NCI-H1436 (cell line): ENCODE data around the gene TBXT.

ENCODE experiments used
- DNase-seq: peaks from one replicate; lab custom pipeline; 2025; lab: John Stamatoyannopoulos, UW

TBXT gene

DNA sequence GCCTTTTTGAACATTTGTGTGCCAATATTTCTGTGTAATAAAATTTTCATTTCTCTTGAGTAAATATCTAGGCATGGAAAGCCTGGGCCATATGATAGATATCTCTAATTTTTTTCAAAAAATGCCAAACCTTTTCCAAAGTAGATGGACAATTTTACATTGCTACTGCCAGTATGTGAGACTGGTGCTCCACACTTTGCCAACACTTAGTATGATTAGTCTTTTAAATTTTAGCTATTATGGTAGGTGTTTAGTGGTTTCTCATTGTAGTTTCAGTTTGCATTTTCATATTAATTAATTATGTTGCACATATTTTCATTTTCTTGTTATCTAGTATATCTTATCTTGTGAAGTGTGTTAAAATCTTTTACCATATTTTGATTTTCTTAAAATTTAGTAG, 52.0 kb downstream of the TBXT start:
- DNase-seq, result no peak

GRCh38 chr6:166112580-166112979, 55.1 kb downstream of the TBXT start:
- DNase-seq, result no peak

GRCh38 chr6:166109608-166110007, 58.0 kb downstream of the TBXT start:
- DNase-seq, result no peak
